ENCODE data around the gene CNOT1. TPM values are rescaled to one million over a fixed set of nuclear protein-coding genes. Genes with fewer than 3 reads are reported as not detected.
A peak's percentile ranks its signal among the peaks of the same experiment; 100 is the strongest.

Gene CNOT1
- total RNA-seq, 1 experiment from 2014 or later, result 299 TPM

DNA sequence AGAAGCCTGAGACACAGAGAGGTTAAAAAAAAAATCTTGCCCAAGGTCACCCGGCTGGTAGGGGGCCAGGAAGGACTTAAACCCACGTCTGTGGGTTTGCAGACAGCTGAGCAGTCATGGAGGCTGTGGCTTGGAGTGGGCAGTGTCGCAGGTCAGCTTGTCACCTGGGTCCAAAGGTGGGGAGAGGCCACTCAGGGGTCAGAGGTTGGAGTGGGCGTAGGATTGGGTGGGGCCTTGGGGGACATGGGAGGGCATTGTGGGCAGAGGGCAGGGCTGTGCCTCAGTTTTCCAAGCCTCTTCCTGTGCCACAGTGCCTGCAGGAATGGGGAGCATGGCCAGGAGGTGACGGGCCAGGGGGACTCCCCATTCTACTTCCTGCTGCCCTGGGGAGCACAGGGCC, 131.7 kb downstream of the CNOT1 start:
- Mint-ChIP-seq H3K36me3 (ENCODE audit: insufficient read depth, unreplicated experiment) (peaks cover 32% of the 10 kb centered on the region), H3K27ac (ENCODE audit: unreplicated experiment) (no peak overlapping the region), H3K27me3 (ENCODE audit: unreplicated experiment) (peaks cover 32% of the 10 kb centered on the region), H3K4me1 (ENCODE audit: low read depth, unreplicated experiment) (peaks cover 28% of the 10 kb centered on the region), H3K9me3 (ENCODE audit: low read depth, unreplicated experiment) (no peaks in the 10 kb centered on the region), H3K4me3 (ENCODE audit: low read depth, unreplicated experiment) (no peak overlapping the region)
- no TSS peak for BruUV-seq (replicated peaks)
- DNase-seq, result no peak
- no peak for TF ChIP-seq CTCF (IDR thresholded peaks at IDR 0.05; ENCODE audit: unreplicated experiment)
- intact Hi-C loops (cut with micrococcal nuclease; ENCODE audit: unreplicated experiment), result loop anchor here (5.0 to 10.0 kb wide), 2 partner anchors 149 to 373 kb away; partner anchors contain the start of gene CFAP20
- CTCF ChIA-PET, result no interaction called here

DNA sequence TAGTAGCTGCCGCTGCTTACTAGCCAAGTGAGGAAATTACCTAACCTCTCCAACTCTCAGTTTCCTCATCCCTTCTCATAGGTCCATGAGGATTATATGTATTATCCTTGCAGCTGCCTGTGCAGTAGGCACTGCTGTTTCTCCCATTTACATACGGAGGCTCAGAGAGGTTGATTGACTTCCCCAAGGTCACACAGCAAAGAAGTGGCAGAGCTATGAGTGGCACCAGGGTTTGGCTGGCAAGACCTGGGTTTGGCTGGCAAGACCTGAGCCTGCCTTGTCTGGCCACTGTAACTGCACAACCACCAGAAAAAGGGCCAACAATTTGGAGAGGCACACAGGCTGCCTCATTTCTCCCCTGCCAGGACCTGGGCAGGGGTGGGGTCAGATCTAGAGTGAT, 132.2 kb downstream of the CNOT1 start:
- Mint-ChIP-seq H3K9me3 (ENCODE audit: low read depth, unreplicated experiment) (no peaks in the 10 kb centered on the region), H3K27ac (ENCODE audit: unreplicated experiment) (no peak overlapping the region), H3K27me3 (ENCODE audit: unreplicated experiment) (peaks cover 32% of the 10 kb centered on the region), H3K36me3 (ENCODE audit: insufficient read depth, unreplicated experiment) (peaks cover 35% of the 10 kb centered on the region), H3K4me1 (ENCODE audit: low read depth, unreplicated experiment) (peaks cover 28% of the 10 kb centered on the region), H3K4me3 (ENCODE audit: low read depth, unreplicated experiment) (no peak overlapping the region)
- intact Hi-C loops (cut with micrococcal nuclease; ENCODE audit: unreplicated experiment), result loop anchor here (5.0 to 10.0 kb wide), 2 partner anchors 150 to 373 kb away; partner anchors contain the start of gene CFAP20
- TF ChIP-seq CTCF (IDR thresholded peaks at IDR 0.05; ENCODE audit: unreplicated experiment), result no peak
- BruUV-seq (replicated peaks), result no TSS peak
- CTCF ChIA-PET, result no interaction called here
- no peak for DNase-seq

DNA sequence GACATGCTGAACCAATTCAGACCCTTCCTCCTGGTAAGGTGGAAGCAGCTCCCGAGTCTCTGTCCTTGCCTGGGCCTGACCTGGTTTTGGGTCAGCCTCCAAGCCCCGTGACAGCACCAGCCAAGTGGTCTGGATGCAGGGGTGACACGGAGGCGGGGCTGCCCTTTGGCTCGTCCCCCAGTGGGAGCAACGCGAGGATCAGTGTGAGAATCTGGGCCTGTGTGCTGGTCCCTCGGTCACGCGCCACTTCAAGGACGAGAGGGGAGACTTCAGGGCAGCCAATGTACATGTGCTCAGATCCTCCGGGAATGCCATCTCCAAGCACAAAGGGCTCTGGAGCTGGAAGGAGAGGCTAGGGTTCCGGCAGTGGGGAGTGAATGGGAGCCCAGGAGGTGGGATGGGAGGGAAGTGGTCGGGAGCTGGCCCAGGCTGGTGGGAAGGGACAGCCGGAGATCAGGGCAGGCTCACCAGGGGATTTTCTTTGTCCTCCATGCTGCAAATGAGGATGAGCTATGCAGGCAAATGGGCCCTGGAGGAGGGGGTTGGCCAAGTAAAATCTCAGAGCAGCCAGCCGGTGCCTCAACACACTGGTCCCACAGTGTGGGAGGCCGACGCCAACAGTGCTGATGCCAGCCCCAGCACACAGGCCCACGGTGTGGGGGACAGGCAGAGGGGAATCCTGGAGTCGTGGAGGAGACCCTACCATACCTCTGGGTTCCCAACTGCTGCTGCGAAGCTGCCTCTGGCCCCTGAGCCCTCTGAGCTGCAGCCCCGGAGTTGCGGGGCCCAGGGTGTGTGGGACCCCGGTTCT, 133.9 kb downstream of the CNOT1 start:
- H3K27me3 Mint-ChIP-seq (ENCODE audit: unreplicated experiment), result peaks cover 41% of the 10 kb centered on the region
- peaks cover 23% of the 10 kb centered on the region for H3K36me3 Mint-ChIP-seq (ENCODE audit: insufficient read depth, unreplicated experiment)
- H3K4me3 Mint-ChIP-seq (ENCODE audit: low read depth, unreplicated experiment), result no peak overlapping the region
- no peak for DNase-seq
- H3K4me1 Mint-ChIP-seq (ENCODE audit: low read depth, unreplicated experiment), result peaks cover 18% of the 10 kb centered on the region
- CTCF ChIA-PET, result interaction anchor here (0.6 to 1.5 kb wide), 12 partner anchors 10 to 189 kb away, joined by 3 to 7 read pairs (median 4); partner anchors contain the start of genes SETD6 and SLC38A7
- intact Hi-C loops (cut with micrococcal nuclease; ENCODE audit: unreplicated experiment), result loop anchor here (1.0 to 10.0 kb wide), 3 partner anchors 152 to 371 kb away; partner anchors contain the start of gene CFAP20
- H3K9me3 Mint-ChIP-seq (ENCODE audit: low read depth, unreplicated experiment), result no peaks in the 10 kb centered on the region
- BruUV-seq (replicated peaks), result no TSS peak
- no peak for TF ChIP-seq CTCF (IDR thresholded peaks at IDR 0.05; ENCODE audit: unreplicated experiment)
- H3K27ac Mint-ChIP-seq (ENCODE audit: unreplicated experiment), result peak overlapping the region; percentile 89

GRCh38 chr16:58494981-58495520, 134.6 kb downstream of the CNOT1 start:
- peaks cover 45% of the 10 kb centered on the region for H3K27me3 Mint-ChIP-seq (ENCODE audit: unreplicated experiment)
- peak; percentile 93 for DNase-seq
- no peaks in the 10 kb centered on the region for H3K9me3 Mint-ChIP-seq (ENCODE audit: low read depth, unreplicated experiment)
- peak overlapping the region; percentile 89 for H3K27ac Mint-ChIP-seq (ENCODE audit: unreplicated experiment)
- peaks cover 17% of the 10 kb centered on the region for H3K36me3 Mint-ChIP-seq (ENCODE audit: insufficient read depth, unreplicated experiment)
- no TSS peak for BruUV-seq (replicated peaks)
- intact Hi-C loops (cut with micrococcal nuclease; ENCODE audit: unreplicated experiment), result loop anchor here (1.0 to 10.0 kb wide), 3 partner anchors 152 to 370 kb away; partner anchors contain the start of gene CFAP20
- peak; percentile 25 for TF ChIP-seq CTCF (IDR thresholded peaks at IDR 0.05; ENCODE audit: unreplicated experiment)
- H3K4me3 Mint-ChIP-seq (ENCODE audit: low read depth, unreplicated experiment), result no peak overlapping the region
- H3K4me1 Mint-ChIP-seq (ENCODE audit: low read depth, unreplicated experiment), result peaks cover 12% of the 10 kb centered on the region
- CTCF ChIA-PET, result interaction anchor here (0.6 to 1.5 kb wide), 12 partner anchors 17 to 398 kb away, joined by 3 to 7 read pairs (median 4); partner anchors contain the start of genes SETD6 and SLC38A7

Measured in Calu3 (cell line).